Jurkat, Clone E6-1 (cell line): ENCODE data around the gene FNDC7.
"Not testable (repeated sequence)": the region's sequence is repeated elsewhere in the genome, so short reads cannot be mapped to it uniquely, and the experiment has no call there.

Source experiments
- DNase-seq: peaks from one replicate; pipeline ENCODE4 v3.0.0-alpha.2; 2011; ENCODE audit warnings: low read depth, low spot score
- H3K4me3 ChIP-seq: 2 replicates; pipeline ENCODE4 v1.5.1; 2011; ENCODE audit warnings: mild to moderate bottlenecking, low read length, control low read depth, moderate library complexity

The FNDC7 gene

DNA sequence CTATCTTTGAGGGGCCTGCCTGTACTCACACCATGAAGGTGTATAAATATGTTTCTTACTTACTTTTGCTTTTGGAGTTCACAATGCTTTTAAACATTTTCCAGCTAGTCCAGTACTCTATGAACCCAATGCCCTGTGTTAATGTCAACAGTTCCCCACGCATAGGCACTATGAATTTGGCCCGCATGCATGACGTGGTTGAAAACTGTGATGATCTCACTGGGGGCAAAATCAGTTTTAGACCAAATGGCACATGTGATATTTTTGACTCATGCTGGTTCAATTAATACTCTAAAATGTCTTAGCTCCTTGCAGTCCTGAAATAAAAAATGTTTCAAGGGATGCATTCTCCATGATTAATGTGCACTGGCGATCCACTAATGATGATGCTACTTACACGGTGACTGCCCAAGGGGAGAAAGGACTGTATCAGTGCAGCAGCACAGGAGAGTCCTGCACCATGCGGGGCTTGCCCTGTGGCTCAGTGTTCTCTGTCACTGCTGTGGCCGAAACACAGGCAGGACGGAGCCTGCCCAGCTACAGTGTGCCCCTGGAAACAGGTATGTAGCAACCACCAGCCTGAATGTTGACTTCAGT lies 15.7 kb downstream of the FNDC7 start:
- no peak for DNase-seq
- no peak overlapping the region for H3K4me3 ChIP-seq

DNA sequence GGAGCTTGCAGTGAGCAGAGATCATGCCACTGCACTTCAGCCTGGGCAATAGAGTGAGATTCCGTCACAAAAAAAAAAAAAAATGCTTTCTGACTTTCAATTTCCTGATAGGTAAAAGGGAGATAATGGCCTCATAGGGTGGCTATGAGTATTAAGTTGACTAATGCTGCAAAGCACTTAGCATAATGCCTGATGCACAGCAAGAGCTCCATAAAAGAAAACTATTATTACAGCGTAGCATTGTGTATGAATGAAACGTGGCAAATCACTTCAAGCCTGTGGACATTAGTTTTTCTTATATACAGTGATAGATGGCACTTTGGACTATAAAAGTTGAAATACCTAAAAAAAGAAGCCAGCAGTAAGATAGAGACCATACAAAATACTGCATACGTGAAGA lies 16.8 kb downstream of the FNDC7 start:
- no peak for DNase-seq
- no peak overlapping the region for H3K4me3 ChIP-seq

DNA sequence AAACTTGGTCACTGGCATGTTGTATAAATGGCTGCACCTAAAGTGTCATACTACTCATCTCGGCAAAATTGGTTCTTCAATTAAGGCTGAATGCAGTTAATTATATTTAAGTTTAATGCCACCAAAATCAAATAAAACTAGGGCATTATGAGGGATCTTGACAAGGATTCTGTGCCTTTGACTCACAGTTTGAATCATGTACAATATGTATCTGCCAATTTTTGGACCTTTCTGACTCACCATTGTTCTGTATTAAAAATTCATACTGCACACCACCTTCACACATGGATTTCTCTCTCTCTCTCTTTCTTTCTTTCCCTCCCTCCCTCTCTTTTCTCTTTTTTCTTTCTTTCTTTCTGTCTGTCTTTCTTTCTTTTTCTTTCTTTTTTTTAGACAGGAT lies 19.7 kb downstream of the FNDC7 start:
- H3K4me3 ChIP-seq = no peak overlapping the region
- no peak for DNase-seq

DNA sequence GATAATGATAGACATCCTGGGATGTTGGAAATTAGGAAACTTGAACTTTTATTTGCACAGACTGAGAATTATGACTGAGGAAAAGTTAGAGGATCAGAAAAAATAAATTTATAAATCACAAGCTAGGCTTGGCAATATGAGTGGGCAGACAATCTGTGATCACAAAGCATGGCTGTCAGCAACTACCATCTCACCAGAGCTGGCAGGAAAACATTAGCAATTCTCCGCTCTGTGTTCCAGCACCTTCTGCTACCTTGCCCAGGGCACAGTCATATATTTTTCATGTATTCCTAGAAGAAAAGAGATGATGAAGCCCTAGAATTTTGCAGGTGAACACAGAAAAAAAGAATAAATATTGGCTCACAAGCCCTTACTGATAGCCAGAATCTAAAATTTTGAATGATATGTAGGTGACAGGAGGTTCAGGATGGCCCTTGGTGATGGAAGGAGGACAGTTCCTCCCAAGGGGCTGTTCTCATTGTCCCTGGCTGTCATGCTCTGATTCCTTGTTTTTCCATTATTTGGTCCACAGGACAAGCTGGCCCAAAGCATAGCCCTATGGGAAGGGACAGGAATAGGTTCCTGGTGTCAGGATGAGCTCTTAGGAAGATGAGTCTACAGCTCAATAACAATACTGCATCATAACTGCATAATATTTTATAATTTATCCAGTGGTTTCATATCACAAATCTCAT lies 21.6 kb downstream of the FNDC7 start:
- no peak overlapping the region for H3K4me3 ChIP-seq
- DNase-seq = no peak

DNA sequence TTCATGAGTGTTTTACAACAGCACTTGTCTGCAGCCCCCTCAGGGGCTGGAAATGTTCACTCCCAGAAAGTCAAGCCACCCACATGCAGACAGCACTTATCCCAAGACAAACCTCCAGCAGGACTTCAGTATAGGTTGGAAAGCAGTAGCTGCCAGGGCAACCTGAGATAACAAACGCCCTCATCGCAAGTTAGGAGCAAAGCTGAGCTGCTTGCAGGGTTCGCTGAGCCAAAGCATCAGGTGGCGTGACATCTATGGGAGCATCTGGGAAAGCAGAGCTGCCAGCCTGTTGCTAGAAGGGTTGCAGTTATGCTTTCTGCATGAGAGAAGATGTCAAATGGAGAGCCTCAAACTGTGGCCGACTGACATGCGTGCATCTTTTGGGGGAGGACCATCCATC lies 29.5 kb downstream of the FNDC7 start:
- no peak for DNase-seq

DNA sequence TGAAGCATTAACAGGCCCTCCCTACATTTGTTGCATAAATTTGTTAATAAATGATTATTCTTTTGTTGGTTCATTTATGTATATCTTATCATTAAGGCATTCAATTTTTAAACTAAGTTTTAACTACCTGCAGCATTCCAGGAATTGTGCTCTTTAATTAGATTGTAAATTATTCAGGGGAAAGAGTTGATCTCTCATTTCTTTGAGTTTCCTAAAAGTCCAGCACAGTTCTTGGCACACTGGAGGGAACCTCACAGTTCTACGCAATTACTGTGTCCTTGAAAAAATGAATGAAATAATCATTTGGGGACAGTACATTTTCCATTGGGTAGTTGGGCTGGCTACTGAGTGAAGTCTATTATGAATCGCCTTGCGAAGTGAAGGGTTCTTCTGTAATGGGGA lies 33.3 kb downstream of the FNDC7 start:
- DNase-seq = no peak
- H3K4me3 ChIP-seq = no peak overlapping the region

More for the DNA sequence above, 29.5 kb downstream of the FNDC7 start:
- no peak overlapping the region for H3K4me3 ChIP-seq

DNA sequence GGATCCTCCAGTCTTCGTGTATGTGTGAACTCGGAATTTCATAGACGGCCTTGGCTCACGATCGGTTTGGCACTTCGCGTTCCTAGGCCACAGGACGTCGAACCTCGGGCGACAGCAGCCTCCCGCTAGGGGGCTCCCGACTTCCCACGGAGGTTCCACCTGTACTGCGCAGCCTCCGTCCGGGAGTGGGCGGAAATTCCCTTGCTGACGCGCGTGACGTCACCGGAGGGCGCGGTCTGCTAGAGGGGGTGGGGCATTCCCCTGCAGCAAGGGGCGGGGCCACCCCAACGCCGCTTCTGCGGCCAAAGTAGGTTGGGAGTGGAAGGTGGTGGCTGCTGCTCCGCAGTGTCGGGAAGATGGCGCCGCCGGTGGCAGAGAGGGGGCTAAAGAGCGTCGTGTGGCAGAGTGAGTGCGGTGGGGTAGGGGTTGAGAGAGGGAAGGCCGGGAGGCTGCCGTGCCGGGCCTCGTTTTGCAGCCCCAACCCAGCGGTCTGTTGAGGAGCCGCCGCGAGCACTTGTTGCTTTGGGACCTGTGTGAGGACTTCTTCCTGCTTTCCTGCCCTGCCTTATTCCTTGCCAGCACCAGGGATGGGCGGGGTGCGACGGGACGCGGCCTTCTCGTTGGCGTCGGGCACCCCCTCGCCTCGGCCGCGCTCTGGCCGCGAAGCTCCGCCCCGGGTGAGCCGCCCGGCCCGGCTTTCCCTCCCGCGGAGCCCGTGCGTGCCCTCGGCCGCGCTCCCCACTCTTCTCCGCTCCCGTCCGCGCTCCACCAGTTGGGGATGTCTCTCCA lies 33.9 kb downstream of the FNDC7 start, which contains the start of gene STXBP3:
STXBP3 (plus strand) TSS at position 293 of the 789 bp plus-strand sequence; CDS start at position 357, 64 bp downstream.
- peak; percentile 96 for DNase-seq
- peak within 1 kb of the TSS; percentile 85 for H3K4me3 ChIP-seq

DNA sequence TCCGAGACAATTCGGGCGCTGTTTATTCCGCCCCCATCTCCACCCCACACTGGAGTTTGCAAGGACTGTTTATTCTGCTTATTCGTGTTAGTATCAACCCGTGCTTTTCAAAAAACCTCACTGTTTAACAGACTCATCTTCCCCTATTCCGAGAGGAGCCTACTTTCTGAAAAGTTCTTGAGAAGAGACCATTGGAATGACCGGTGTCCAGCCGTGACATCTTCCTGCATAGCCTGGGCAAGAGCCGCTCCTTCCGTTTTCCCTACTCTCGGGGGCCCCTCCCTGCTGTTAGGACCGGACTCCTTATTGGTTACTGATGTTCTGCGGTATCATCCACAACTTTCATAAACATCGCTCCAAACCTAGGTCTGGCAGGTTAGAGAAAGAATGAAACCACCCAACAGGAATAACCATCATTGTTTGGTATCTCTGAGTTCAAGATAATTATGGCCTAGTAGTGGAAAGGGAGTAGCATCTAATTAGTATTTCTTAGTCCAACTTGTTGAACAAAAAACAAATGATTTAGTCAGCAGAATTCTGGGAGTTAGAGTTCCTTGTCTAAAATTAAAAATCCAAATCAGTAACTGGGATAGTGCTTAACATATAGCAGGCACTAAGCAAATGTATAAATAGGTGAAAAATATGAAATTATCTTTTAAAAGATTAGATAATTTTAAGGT lies 34.6 kb downstream of the FNDC7 start:
- H3K4me3 ChIP-seq = peak overlapping the region; percentile 85

DNA sequence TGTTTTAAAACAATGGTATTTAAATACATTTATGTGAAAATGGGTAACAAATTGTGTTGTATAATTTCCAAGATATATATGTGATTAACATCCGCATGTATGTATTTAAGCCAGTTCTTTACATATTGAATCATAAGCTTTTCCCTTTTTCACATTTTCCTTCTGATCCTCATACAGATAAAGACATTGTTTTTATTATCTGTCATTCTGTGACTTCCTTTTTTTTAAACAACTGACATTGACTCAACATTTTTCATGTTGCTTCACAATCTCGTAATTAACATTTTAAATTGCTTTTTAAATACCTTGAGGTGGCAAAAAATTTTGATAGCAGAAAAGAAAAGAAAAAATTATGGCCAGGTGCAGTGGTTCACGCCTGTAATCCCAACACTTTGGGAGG lies 35.2 kb downstream of the FNDC7 start:
- no peak for DNase-seq
- no peak overlapping the region for H3K4me3 ChIP-seq

More for the DNA sequence above, 34.6 kb downstream of the FNDC7 start:
- DNase-seq = peak; percentile 37

DNA sequence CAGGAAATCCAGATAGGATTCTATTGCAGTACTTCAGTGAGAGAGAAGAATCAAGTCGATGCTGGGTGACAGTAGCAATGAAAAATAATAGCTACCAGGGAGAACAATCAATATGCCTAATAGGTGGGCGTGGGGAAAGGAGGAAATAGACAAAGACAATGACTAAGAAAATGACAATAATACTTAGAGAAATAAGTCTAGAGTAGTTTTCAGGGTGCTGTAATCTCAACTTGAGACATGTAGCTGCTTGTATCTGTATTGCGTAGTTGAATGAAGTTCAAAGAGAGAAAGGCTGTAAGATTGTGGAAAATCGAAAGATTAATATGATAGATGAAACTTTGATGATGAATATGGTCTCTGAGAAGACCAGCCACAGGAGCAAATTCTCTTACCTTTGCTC lies 36.4 kb downstream of the FNDC7 start:
- no peak overlapping the region for H3K4me3 ChIP-seq
- no peak for DNase-seq

DNA sequence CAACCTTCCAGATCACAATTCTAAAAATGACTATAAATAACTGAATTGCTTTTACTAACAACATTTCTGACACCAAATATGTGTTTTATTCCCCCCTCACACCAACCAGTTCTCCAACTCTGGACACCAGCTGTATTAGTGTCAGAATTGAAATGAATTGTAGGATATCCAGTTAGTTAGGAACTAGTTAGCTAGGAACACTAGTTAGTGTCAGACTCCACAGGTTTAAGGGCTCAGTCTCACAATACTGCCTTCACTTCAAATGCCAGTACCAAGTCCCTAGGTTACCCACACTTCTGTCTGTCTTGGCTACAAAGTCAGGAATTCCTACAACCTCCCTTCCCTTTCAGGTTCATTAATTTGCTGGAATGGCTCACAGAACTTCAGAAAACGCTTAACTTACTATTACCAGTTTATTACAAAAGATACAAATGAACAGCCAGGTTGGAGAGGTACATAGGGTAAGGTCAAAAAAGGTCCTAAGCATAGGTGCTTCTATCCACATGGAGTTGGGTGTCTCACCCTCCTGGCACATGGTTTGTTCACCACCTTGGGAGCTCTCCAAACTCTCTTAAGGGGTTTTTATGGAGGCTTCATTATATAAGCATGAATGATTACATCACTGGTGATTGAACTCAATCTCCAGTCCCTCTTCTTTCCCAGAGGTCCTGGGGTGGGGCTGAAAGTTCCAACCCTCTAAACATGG lies 37.9 kb downstream of the FNDC7 start:
- no peak for DNase-seq
- no peak overlapping the region for H3K4me3 ChIP-seq

DNA sequence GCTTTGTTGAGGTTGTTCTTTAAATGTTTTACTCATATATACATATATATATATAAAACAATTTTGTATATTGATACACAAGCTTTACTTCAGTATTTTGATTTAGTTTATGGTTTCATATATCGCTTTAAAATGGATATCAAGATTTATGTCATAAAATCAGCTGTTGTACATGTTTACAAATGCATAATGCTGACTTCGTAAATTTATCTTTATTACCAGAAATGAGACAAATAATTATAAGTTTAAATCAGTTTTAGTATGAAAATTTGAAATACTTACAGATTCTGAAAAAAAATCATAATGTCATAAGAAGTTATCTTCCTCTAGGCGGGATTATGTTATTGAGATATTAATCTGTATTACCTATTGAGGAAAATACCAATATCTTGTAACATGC lies 40.7 kb downstream of the FNDC7 start:
- no peak for DNase-seq
- no peak overlapping the region for H3K4me3 ChIP-seq

DNA sequence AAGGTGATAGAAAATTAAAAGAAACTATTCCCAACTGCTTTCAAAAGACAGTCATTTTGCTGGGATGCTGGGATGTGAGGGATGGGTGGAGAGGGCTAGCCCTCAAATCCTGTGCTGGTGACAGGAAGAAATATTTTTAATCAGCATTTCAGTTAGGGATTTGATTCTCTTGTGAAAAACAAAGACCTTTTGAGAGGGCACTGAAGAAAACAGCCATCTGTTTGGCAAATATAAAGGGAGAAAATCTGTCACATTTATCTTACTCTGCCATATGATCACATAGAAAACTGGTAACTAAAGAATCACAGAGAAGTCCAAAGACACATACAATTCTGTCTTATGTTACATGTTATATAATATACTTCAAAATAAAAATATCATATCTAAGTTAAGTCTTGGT lies 46.1 kb downstream of the FNDC7 start:
- DNase-seq = no peak
- no peak overlapping the region for H3K4me3 ChIP-seq

DNA sequence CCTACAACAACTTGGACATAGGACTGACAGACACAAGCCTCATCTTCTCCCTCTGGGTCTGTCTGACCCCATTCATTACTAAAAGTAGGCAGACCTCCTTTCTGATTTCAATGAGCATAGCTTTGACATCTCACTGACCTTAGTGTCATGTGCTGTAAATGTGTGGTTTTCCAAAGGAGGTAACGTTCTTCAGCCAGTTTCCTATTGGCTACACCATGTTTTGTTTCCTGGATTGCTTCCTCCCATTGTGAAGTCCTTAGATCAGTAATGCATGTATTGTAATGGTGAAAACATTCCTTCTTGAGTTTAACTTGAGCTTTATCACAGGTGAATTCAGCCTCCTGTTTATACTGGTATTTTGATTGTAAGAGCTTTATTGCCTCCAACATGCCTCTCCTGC lies 54.4 kb downstream of the FNDC7 start:
- no peak for DNase-seq

DNA sequence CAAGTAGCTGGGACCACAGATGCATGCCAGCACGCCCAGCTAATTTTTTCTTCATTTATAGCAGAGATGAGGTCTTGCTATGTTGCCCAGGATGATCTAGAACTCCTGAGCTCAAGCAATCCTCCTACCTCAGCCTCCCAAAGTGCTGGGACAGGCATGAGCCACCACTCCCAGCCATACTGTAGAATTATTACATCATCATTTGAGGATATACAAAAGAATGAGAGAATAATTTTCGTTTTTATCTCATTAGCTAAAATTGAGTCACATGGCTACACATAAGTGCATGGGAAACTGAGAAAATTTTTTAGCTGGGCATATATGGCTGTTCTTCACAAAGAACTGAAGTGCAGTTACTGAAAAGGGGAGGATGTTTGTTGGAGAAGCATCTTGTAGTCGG lies 55.0 kb downstream of the FNDC7 start:
- DNase-seq = no peak
- H3K4me3 ChIP-seq = no peak overlapping the region

More for the DNA sequence above, 54.4 kb downstream of the FNDC7 start:
- H3K4me3 ChIP-seq = no peak overlapping the region

DNA sequence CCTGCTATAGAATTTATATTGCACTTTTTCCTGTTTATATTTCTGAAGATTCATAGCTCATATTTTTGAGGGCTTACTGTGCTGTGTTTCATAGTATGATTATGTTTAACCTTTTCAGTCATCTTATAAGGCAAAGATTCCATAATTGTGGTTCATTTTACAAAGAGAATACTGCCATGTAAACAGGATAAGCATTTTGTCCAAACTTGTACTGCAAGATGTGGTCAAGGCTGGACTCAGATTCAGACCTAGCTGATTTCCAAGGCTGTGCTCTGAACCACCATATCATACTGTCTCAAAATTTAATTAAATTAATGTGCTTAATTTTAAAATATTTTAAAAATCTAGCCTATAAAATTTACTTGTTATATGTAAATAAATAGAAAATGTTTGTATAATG lies 65.1 kb downstream of the FNDC7 start:
- no peak for DNase-seq

DNA sequence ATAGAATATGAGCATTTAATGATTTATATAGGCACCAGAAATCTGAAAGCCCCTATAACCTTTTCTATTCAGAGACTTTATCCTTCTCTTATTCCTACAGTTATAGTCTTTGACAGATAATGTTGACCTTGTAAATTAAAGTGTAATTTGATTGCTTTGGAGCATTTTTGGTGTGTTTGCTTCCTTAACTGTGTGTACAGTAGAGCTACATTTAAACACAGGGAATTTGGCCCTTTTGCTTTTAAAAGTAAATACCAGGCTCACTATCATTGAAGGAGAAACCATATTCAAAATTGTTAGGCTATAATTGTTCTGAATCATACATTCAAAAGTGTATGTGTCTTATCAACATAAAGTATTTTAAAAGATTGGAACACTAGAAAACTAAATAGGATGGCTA lies 66.7 kb downstream of the FNDC7 start:
- DNase-seq = no peak
- H3K4me3 ChIP-seq = no peak overlapping the region

More for the DNA sequence above, 65.1 kb downstream of the FNDC7 start:
- no peak overlapping the region for H3K4me3 ChIP-seq

DNA sequence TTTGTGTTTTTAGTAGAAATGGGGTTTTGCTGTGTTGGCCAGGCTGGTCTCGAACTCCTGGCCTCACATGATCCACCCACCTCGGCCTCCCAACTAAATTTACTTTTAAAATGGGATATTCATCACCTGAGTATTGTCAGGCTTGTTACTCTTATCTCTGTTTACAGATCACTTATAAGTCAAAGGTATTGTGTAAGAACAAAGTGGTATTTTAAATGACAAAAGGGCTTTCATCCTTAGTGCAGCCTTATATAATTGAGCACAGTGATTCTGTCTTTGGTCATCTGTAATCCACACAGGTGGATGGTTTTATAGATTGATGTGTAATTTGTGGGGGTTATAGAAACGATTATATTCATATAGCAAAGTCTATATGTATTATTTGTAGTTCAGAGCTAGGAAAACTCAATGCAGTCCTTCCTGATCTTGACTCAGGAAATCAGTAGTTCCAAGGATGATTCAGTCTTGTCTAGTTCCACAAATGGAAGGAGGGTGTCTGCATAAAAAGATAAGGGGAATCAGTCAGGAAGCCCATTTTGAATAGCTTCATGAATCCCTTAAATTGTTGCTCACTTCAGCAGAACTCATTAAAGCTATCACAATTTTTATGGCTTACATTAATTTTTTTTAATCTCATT lies 68.3 kb downstream of the FNDC7 start:
- no peak for DNase-seq

DNA sequence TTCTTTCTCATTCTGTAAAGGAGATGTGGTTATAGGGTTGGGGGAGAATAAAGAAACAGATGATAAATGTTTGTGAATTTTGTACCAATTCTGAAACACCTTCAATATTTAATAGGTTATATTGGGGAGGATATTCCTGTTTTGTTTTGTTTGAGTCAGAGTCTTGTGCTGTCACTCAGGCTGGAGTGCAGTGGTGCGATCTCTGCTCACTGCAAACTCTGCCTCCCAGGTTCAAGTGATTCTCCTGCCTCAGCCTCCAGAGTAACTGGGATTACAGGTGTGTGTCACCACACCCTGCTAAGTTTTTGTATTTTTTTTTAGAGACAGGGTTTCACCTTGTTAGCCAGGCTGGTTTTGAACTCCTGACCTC lies 68.9 kb downstream of the FNDC7 start:
- H3K4me3 ChIP-seq, DNase-seq: not testable (repeated sequence)

More for the DNA sequence above, 68.3 kb downstream of the FNDC7 start:
- H3K4me3 ChIP-seq = no peak overlapping the region
